ENCODE data around the gene AHNAK2.

AHNAK2 gene

GRCh38 chr14:104979758-104980610 is 1.8 kb upstream of the AHNAK2 start:
- intact Hi-C loops (cut with DNase I; ENCODE audit: low total_unique reads) = loop anchor here (5.0 to 10.0 kb wide), 4 partner anchors 42 to 515 kb away; partner anchors contain the start of genes CDCA4, CEP170B and TEDC1
- Histone ChIP-seq H3K4me3 (no peak overlapping the region), H3K27ac (no peak overlapping the region), H3K4me1 (peaks cover 0 to 49% (median 38%) of the 10 kb centered on the region in 4 donors), H3K36me3 (no peaks in the 10 kb centered on the region), H3K9me3 (no peaks in the 10 kb centered on the region), H3K27me3 (no peaks in the 10 kb centered on the region)
- no peak for DNase-seq
- no peak for TF ChIP-seq CTCF (IDR thresholded peaks at IDR 0.05)

GRCh38 chr14:104978746-104979691 is 845 bp upstream of the AHNAK2 start:
- peak in 1 of 2 donors; percentile 64 for DNase-seq
- TF ChIP-seq CTCF (IDR thresholded peaks at IDR 0.05) = no peak

GRCh38 chr14:104977008-104977680 is 1.0 kb downstream of the AHNAK2 start:
- peaks cover 7 to 78% (median 66%) of the 10 kb centered on the region in 4 donors for H3K4me1 ChIP-seq
- intact Hi-C loops (cut with DNase I; ENCODE audit: low total_unique reads) = loop anchor here (2.0 to 10.0 kb wide), 3 partner anchors 45 to 112 kb away; partner anchors contain the start of genes CDCA4 and CEP170B
- peak overlapping the region in 1 of 2 donors; percentile 54 for H3K27ac ChIP-seq
- peak in 1 of 2 donors; percentile 74 for DNase-seq
- H3K27me3 ChIP-seq = no peaks in the 10 kb centered on the region
- H3K9me3 ChIP-seq = no peaks in the 10 kb centered on the region
- peak overlapping the region; percentile 60 to 64 for H3K4me3 ChIP-seq
- H3K36me3 ChIP-seq = no peaks in the 10 kb centered on the region
- no peak for TF ChIP-seq CTCF (IDR thresholded peaks at IDR 0.05)

More at GRCh38 chr14:104978746-104979691, 845 bp upstream of the AHNAK2 start:
- Histone ChIP-seq H3K27ac (no peak overlapping the region), H3K27me3 (no peaks in the 10 kb centered on the region), H3K36me3 (no peaks in the 10 kb centered on the region), H3K4me3 (peak overlapping the region; percentile 60 to 64), H3K4me1 (peaks cover 1 to 59% (median 47%) of the 10 kb centered on the region in 4 donors), H3K9me3 (no peaks in the 10 kb centered on the region)
- intact Hi-C loops (cut with DNase I; ENCODE audit: low total_unique reads) = loop anchor here (5.0 to 10.0 kb wide), 2 partner anchors 43 to 114 kb away; partner anchors contain the start of genes CDCA4 and CEP170B

DNA sequence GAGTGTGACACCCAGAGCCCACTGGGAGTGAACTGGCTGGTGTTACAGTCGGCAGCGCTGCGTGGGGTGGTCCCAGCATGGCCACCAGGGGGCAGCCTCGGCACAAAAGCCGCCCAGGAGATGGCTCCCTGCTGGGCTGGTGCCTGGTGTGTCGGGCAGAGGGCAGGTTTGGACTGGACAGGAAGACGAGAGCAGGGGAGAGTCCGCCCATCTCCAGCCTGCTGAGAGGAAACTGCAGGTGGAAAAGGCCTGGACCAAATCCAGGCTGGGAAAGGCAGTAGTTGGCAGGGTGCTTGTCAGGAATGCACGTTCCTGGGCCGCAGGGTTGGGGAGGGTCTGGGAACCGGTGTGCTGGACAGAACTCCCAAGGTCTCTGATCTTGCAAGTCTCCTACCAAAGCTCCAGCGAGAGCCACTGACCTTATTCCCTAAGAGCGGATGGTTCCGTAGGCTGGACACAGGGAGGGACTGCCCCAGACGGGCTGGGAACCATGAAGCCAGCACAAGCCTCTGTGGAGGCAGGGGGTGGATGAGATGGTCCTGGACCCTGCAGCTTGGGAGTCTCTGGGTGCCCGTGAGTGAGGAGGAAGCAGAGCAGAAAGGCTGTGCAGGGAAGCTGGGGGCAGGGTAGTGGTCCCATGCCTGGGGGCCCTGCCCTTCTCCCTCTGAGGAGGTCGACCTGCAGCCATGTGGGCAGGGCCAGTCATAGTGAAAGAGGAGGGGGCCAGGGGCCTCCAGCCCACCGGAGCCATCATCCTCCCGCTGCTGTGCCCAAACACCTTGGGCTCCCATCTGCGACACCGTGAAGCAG is 1.8 kb downstream of the AHNAK2 start:
- Histone ChIP-seq H3K27ac (peak overlapping the region; percentile 93 to 97), H3K4me1 (peaks cover 7 to 85% (median 73%) of the 10 kb centered on the region in 4 donors), H3K27me3 (no peaks in the 10 kb centered on the region), H3K36me3 (no peaks in the 10 kb centered on the region), H3K9me3 (no peaks in the 10 kb centered on the region), H3K4me3 (no peak overlapping the region)
- intact Hi-C loops (cut with DNase I; ENCODE audit: low total_unique reads) = loop anchor here (2.0 to 10.0 kb wide), 3 partner anchors 46 to 112 kb away; partner anchors contain the start of genes CDCA4 and CEP170B
- DNase-seq = peak; percentile 75 to 90
- peak; percentile 83 to 86 for TF ChIP-seq CTCF (IDR thresholded peaks at IDR 0.05)
